Stimulated activated CD8-positive, alpha-beta memory T cell treated with anti-CD3 and anti-CD28 coated beads, Interleukin-12 subunit alpha, Interleukin-12 subunit beta, amount 100 ng/mL, for 1 hour (primary cell): ENCODE data around the gene TLCD2.
"Not testable (repeated sequence)": the region's sequence is repeated elsewhere in the genome, so short reads cannot be mapped to it uniquely, and the experiment has no call there.

ENCODE experiments used
- DNase-seq: peaks from one replicate; pipeline ENCODE4 v3.0.0-alpha.2; 2020; ENCODE audit warnings: low read depth

TLCD2 gene

GRCh38 chr17:1716076-1716911, 6.1 kb upstream of the TLCD2 start:
- DNase-seq = peak; percentile 99

- DNase-seq = no peak
These were observed 5.6 kb upstream of the TLCD2 start for GRCh38 chr17:1715803-1716075.

- peak; percentile 25 for DNase-seq
These were observed 5.0 kb upstream of the TLCD2 start for GRCh38 chr17:1714980-1715802.

GRCh38 chr17:1714427-1714979, 4.3 kb upstream of the TLCD2 start:
- DNase-seq = no peak

GRCh38 chr17:1713878-1714426, 3.8 kb upstream of the TLCD2 start:
- no peak for DNase-seq

GRCh38 chr17:1713160-1713877, 3.1 kb upstream of the TLCD2 start:
- DNase-seq = no peak

GRCh38 chr17:1712271-1712670, 2.1 kb upstream of the TLCD2 start:
- no peak for DNase-seq

- no peak for DNase-seq
These were observed 1.6 kb upstream of the TLCD2 start for GRCh38 chr17:1711804-1712203.

GRCh38 chr17:1710807-1711553, 803 bp upstream of the TLCD2 start:
- no peak for DNase-seq

GRCh38 chr17:1709403-1709951, 700 bp downstream of the TLCD2 start:
- DNase-seq = no peak

GRCh38 chr17:1708791-1709346, 1.3 kb downstream of the TLCD2 start:
- not testable (repeated sequence) for DNase-seq

GRCh38 chr17:1707107-1707506, 3.1 kb downstream of the TLCD2 start:
- DNase-seq = no peak

GRCh38 chr17:1705004-1705403, 5.2 kb downstream of the TLCD2 start:
- no peak for DNase-seq

- DNase-seq = no peak
These were observed 7.1 kb downstream of the TLCD2 start for GRCh38 chr17:1703063-1703462.

- not testable (repeated sequence) for DNase-seq
These were observed 10.3 kb downstream of the TLCD2 start for GRCh38 chr17:1699891-1700290.

- DNase-seq = no peak
These were observed 12.5 kb downstream of the TLCD2 start for GRCh38 chr17:1697681-1698080.

GRCh38 chr17:1695365-1695764, 14.8 kb downstream of the TLCD2 start:
- no peak for DNase-seq

- no peak for DNase-seq
These were observed 16.8 kb downstream of the TLCD2 start for GRCh38 chr17:1693339-1693738.

- DNase-seq = no peak
These were observed 19.5 kb downstream of the TLCD2 start for GRCh38 chr17:1690544-1691221.

GRCh38 chr17:1688405-1688804, 21.8 kb downstream of the TLCD2 start:
- DNase-seq = not testable (repeated sequence)
